C4-2B (cell line): ENCODE measurements around the gene PPP1CC.

ENCODE experiments used
- H3K27ac ChIP-seq: fragments of 450-650 bp; 2 replicates; pipeline ENCODE4 v1.5.1; 2017
- CTCF ChIP-seq: fragments of 450-650 bp; conservative IDR thresholded peaks from 2 replicates; pipeline ENCODE4 v1.5.1; 2017; ENCODE audit warnings: mild to moderate bottlenecking
- ZFX ChIP-seq: fragments of 450-650 bp; IDR thresholded peaks from 2 replicates; pipeline ENCODE4 v1.6.1; 2017

PPP1CC gene

GRCh38 chr12:110750784-110751461 lies 8.2 kb upstream of the PPP1CC start:
- no peak for TF ChIP-seq CTCF
- TF ChIP-seq ZFX = no peak
- H3K27ac ChIP-seq = no peak overlapping the region

GRCh38 chr12:110746550-110746949 lies 3.9 kb upstream of the PPP1CC start:
- no peak overlapping the region for H3K27ac ChIP-seq
- TF ChIP-seq ZFX (no peak), CTCF (no peak)

- no peak for TF ChIP-seq CTCF
- no peak overlapping the region for H3K27ac ChIP-seq
Measured at GRCh38 chr12:110745542-110746284, 3.0 kb upstream of the PPP1CC start.

GRCh38 chr12:110744601-110745264 lies 2.0 kb upstream of the PPP1CC start:
- H3K27ac ChIP-seq = no peak overlapping the region
- TF ChIP-seq CTCF (no peak), ZFX (no peak)

GRCh38 chr12:110744151-110744571 lies 1.5 kb upstream of the PPP1CC start:
- H3K27ac ChIP-seq = no peak overlapping the region; the same call in 1 of the 2 replicates
- TF ChIP-seq ZFX (no peak), CTCF (no peak)

- H3K27ac ChIP-seq = peak overlapping the region; percentile 97; the same call in 1 of the 2 replicates
Measured at GRCh38 chr12:110743571-110744093, 941 bp upstream of the PPP1CC start.

More at GRCh38 chr12:110743571-110744093, 941 bp upstream of the PPP1CC start:
- TF ChIP-seq CTCF = no peak
- TF ChIP-seq ZFX = no peak
